Heart left ventricle (tissue), 13 donors: ENCODE results near the gene RXFP1.

Source experiments
- CTCF ChIP-seq, 12 donors: fragments of 200-600 bp; sonication (generic) in 4 of 12; IDR thresholded peaks; one replicate each; pipeline versions ENCODE4 v1.5.0 to v1.8.0; 2018 to 2022; ENCODE audit warnings: antibody characterized with exemption in 12 of 12, mild to moderate bottlenecking in 5 of 12
- POLR2A ChIP-seq, 2 donors: fragments of 450-650 bp; IDR thresholded peaks; one replicate each; pipeline ENCODE4 v1.6.1; 2017; ENCODE audit warnings: antibody characterized with exemption in 2 of 2, mild to moderate bottlenecking in 2 of 2, moderate library complexity in 2 of 2
- donor health status: ischemic (EF 13 %, LVEDD 7.1; RV severe dilation, severe dysfunction).
- donor health status: DM: no; HTN: yes; CAD: no.
- donor health status: DM: no; HTN: no; CAD: no.
- donor health status: ischemic (EF 25% LVEDD 6.9; RV normal size, moderate dysfunction).
- donor health status: ischemic (EF 25% LVEDD 5.7; RV mildly dilated, moderate dysfunction).
- donor health status: ischemic (EF 35%, LVEDD 5.7; RV mildly dilated, moderate dysfunction).
- donor health status: nonischemic (EF 11% LVEDD 7.7; RV severe dilation, severe dysfunction).
- donor health status: DM: yes; HTN: yes; CAD: no.
- donor health status: PGD.
- donor health status: ischemic (EF 29% LVEDD 5.4; RV normal size, mild dysfunction).
- donor health status: nonischemic (EF 23%, LVEDD 6.1; RV moderate dilation, normal function).

GRCh38 chr4:158521484-158522088 is at the start of gene RXFP1:
- TF ChIP-seq CTCF (IDR thresholded peaks at IDR 0.05) (no peak), POLR2A (IDR thresholded peaks at IDR 0.05) (no peak)
